ENCODE data around the gene OR8S1. TPM values are rescaled to one million over a fixed set of nuclear protein-coding genes. Genes with fewer than 3 reads are reported as not detected.

Gene OR8S1
- total RNA-seq = not detected

GRCh38 chr12:48525332-48525731 lies at the start of gene OR8S1:
TSS of gene OR8S1 (plus strand) at chr12:48525632. CDS start at chr12:48525632, 0 bp downstream.
- Histone ChIP-seq H3K9me3 (no peaks in the 10 kb centered on the region), H3K4me1 (no peaks in the 10 kb centered on the region), H3K36me3 (no peaks in the 10 kb centered on the region), H3K4me3 (no peak within 1 kb of the TSS), H3K27me3 (peaks cover 10% of the 10 kb centered on the region), H3K27ac (no peak within 1 kb of the TSS)
- TF ChIP-seq CTCF (IDR thresholded peaks at IDR 0.05) (no peak), POLR2A (IDR thresholded peaks at IDR 0.05) (no peak), POLR2AphosphoS5 (IDR thresholded peaks at IDR 0.05) (no peak), EP300 (IDR thresholded peaks at IDR 0.05) (no peak)
- no peak for ATAC-seq
- 84 to 87% methylated on average over 4 to 5 of the region's 5 CpGs for WGBS, 2 donors (ENCODE audit: low coverage in 1 of 2)

GRCh38 chr12:48482198-48482597 lies 43.2 kb upstream of the OR8S1 start, which contains the start of gene C12orf54:
TSS of gene C12orf54 (plus strand) at chr12:48482498. CDS start at chr12:48483297, 799 bp downstream.
- H3K27ac ChIP-seq = no peak within 1 kb of the TSS
- no peaks in the 10 kb centered on the region for H3K4me1 ChIP-seq
- 79 to 83% methylated on average over 2 of the region's 2 CpGs for WGBS, 2 donors (ENCODE audit: low coverage in 1 of 2)
- no peak within 1 kb of the TSS for H3K4me3 ChIP-seq
- no peaks in the 10 kb centered on the region for H3K27me3 ChIP-seq
- no peaks in the 10 kb centered on the region for H3K36me3 ChIP-seq
- no peak for ATAC-seq
- TF ChIP-seq POLR2AphosphoS5 (IDR thresholded peaks at IDR 0.05) = no peak
- TF ChIP-seq POLR2A (IDR thresholded peaks at IDR 0.05) = no peak
- no peak for TF ChIP-seq CTCF (IDR thresholded peaks at IDR 0.05)
- no peak for TF ChIP-seq EP300 (IDR thresholded peaks at IDR 0.05)
- no peaks in the 10 kb centered on the region for H3K9me3 ChIP-seq

GRCh38 chr12:48482930-48483329 lies 42.5 kb upstream of the OR8S1 start:
- no peak for TF ChIP-seq EP300 (IDR thresholded peaks at IDR 0.05)
- no peak for TF ChIP-seq CTCF (IDR thresholded peaks at IDR 0.05)
- TF ChIP-seq POLR2A (IDR thresholded peaks at IDR 0.05) = no peak
- H3K4me1 ChIP-seq = no peaks in the 10 kb centered on the region
- no peaks in the 10 kb centered on the region for H3K9me3 ChIP-seq
- H3K4me3 ChIP-seq = no peak overlapping the region
- H3K27me3 ChIP-seq = no peaks in the 10 kb centered on the region
- H3K36me3 ChIP-seq = no peaks in the 10 kb centered on the region
- 85 to 100% methylated on average over 3 of the region's 3 CpGs for WGBS, 2 donors (ENCODE audit: low coverage in 1 of 2)
- no peak for ATAC-seq
- H3K27ac ChIP-seq = no peak overlapping the region

- H3K36me3 ChIP-seq = no peaks in the 10 kb centered on the region
- H3K4me1 ChIP-seq = no peaks in the 10 kb centered on the region
- no peak overlapping the region for H3K27ac ChIP-seq
- TF ChIP-seq EP300 (IDR thresholded peaks at IDR 0.05) (no peak), CTCF (IDR thresholded peaks at IDR 0.05) (no peak), POLR2AphosphoS5 (IDR thresholded peaks at IDR 0.05) (no peak), POLR2A (IDR thresholded peaks at IDR 0.05) (no peak)
- ATAC-seq = no peak
- H3K9me3 ChIP-seq = no peaks in the 10 kb centered on the region
- 69 to 77% methylated on average over 2 of the region's 2 CpGs for WGBS, 2 donors (ENCODE audit: low coverage in 1 of 2)
- no peaks in the 10 kb centered on the region for H3K27me3 ChIP-seq
- H3K4me3 ChIP-seq = no peak overlapping the region
Measured at GRCh38 chr12:48486261-48486660, 39.2 kb upstream of the OR8S1 start.

- WGBS, 2 donors (ENCODE audit: low coverage in 1 of 2) = 76 to 81% methylated on average over 4 to 5 of the region's 5 CpGs
- H3K36me3 ChIP-seq = no peaks in the 10 kb centered on the region
- no peaks in the 10 kb centered on the region for H3K9me3 ChIP-seq
- no peak overlapping the region for H3K4me3 ChIP-seq
- TF ChIP-seq EP300 (IDR thresholded peaks at IDR 0.05) (no peak), POLR2A (IDR thresholded peaks at IDR 0.05) (no peak), CTCF (IDR thresholded peaks at IDR 0.05) (no peak), POLR2AphosphoS5 (IDR thresholded peaks at IDR 0.05) (no peak)
- H3K4me1 ChIP-seq = no peaks in the 10 kb centered on the region
- H3K27me3 ChIP-seq = no peaks in the 10 kb centered on the region
- no peak overlapping the region for H3K27ac ChIP-seq
- ATAC-seq = no peak
Measured at GRCh38 chr12:48486679-48487078, 38.8 kb upstream of the OR8S1 start.
